SU-DHL-6 (cell line): ENCODE data around the gene BCDIN3D.

Source experiments
- H2AFZ ChIP-seq: fragments of 200-600 bp; sonication (generic); 2 replicates; pipeline ENCODE4 v1.6.1; 2014; ENCODE audit warnings: low read depth, mild to moderate bottlenecking, moderate library complexity, mixed read lengths, antibody characterized with exemption, low read length; ENCODE audit not compliant: severe bottlenecking
- H3F3A ChIP-seq: fragments of 200-600 bp; shearing (Covaris generic); 2 replicates; pipeline ENCODE4 v1.6.0; 2016; ENCODE audit warnings: antibody characterized with exemption, mild to moderate bottlenecking; ENCODE audit not compliant: insufficient read depth
- H3K27ac ChIP-seq: fragments of 200-600 bp; sonication (generic); 2 replicates; pipeline ENCODE4 v1.5.1; 2016; ENCODE audit warnings: low read depth, mild to moderate bottlenecking, low read length, moderate library complexity, mixed read lengths
- H3K27me3 ChIP-seq: fragments of 200-600 bp; sonication (generic), shearing (Covaris generic); 2 replicates; pipeline ENCODE4 v1.6.0; 2014; ENCODE audit warnings: mild to moderate bottlenecking, low read length
- H3K36me3 ChIP-seq: fragments of 200-600 bp; sonication (generic); 2 replicates; pipeline ENCODE4 v1.6.1; 2014; ENCODE audit warnings: mild to moderate bottlenecking, low read length, mixed read lengths
- H3K4me2 ChIP-seq: fragments of 300-600, 200-600 bp; shearing (Covaris generic), sonication (generic); 2 replicates; pipeline ENCODE4 v1.6.0; 2014; ENCODE audit warnings: low read length, low read depth, mild to moderate bottlenecking; ENCODE audit not compliant: poor library complexity, severe bottlenecking
- H3K4me3 ChIP-seq: fragments of 200-600 bp; sonication (generic); 2 replicates; pipeline ENCODE4 v1.5.1; 2014; ENCODE audit warnings: antibody characterized with exemption, low read length, mild to moderate bottlenecking, mixed read lengths; ENCODE audit not compliant: insufficient read depth, poor library complexity, severe bottlenecking
- H3K79me2 ChIP-seq: fragments of 200-600 bp; sonication (generic); 2 replicates; pipeline ENCODE4 v1.6.1; 2014; ENCODE audit warnings: mild to moderate bottlenecking, low read length, moderate library complexity; ENCODE audit not compliant: insufficient read depth
- H3K9ac ChIP-seq: fragments of 200-600 bp; sonication (generic); 2 replicates; pipeline ENCODE4 v1.7.0; 2014; ENCODE audit warnings: mild to moderate bottlenecking, low read length
- H3K9me2 ChIP-seq: fragments of 200-600 bp; sonication (generic); replicated peaks from 2 replicates; pipeline ENCODE4 v1.6.1; 2014; ENCODE audit warnings: low read length; ENCODE audit not compliant: insufficient read depth
- H3K9me3 ChIP-seq: fragments of 200-600 bp; sonication (generic); 2 replicates; pipeline ENCODE4 v1.6.1; 2014; ENCODE audit warnings: low read length, mixed read lengths; ENCODE audit not compliant: insufficient read depth
- H4K20me1 ChIP-seq: fragments of 200-600 bp; sonication (generic); 2 replicates; pipeline ENCODE4 v1.6.1; 2014; ENCODE audit warnings: low read depth, mild to moderate bottlenecking, antibody characterized with exemption, low read length, moderate library complexity, mixed read lengths
- EZH2phosphoT487 ChIP-seq: fragments of 200-600 bp; sonication (generic), shearing (Covaris generic); conservative IDR thresholded peaks from 2 replicates; pipeline ENCODE4 v1.6.1; 2018; ENCODE audit warnings: mild to moderate bottlenecking, antibody characterized with exemption, low read length, moderate library complexity, mixed read lengths
- TF ChIP-seq, protein P1 (sequence below): fragments of 200-600 bp; sonication (generic); IDR thresholded peaks from one replicate; pipeline ENCODE4 v1.5.1; 2017; ENCODE audit warnings: antibody characterized with exemption, mild to moderate bottlenecking, low read length, moderate library complexity; ENCODE audit not compliant: insufficient read depth, poor library complexity, severe bottlenecking

BCDIN3D gene

DNA sequence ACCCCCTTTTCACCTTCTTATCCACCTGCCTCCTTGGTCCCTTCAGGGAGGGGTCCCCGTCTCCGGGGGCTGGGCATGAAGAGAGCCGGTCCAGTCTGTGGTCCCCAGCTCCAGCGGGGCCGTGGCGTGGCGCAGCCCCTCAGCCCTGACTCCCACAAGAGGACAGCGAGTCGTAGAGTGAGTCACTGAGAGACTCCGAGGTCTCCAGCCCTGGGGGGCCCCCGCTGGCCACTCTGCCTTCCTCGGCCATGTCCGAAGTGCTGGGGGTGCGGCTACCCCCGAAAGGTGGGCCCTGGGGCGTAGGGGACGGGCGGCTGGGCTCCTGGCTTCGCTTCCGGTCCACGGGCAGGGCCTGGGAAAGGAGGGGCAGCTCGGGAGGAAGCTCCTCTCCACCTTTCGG lies 51.2 kb downstream of the BCDIN3D start:
- Histone ChIP-seq H3K36me3 (no peaks in the 10 kb centered on the region), H3K9ac (no peak overlapping the region), H3K9me3 (no peaks in the 10 kb centered on the region), H3K4me3 (no peak overlapping the region), H3F3A (no peaks in the 10 kb centered on the region), H3K27ac (no peak overlapping the region), H2AFZ (no peak overlapping the region), H3K27me3 (no peaks in the 10 kb centered on the region), H3K9me2 (no peaks in the 10 kb centered on the region), H3K4me2 (no peak overlapping the region), H4K20me1 (no peaks in the 10 kb centered on the region), H3K79me2 (no peaks in the 10 kb centered on the region)
- TF ChIP-seq, protein P1, sequence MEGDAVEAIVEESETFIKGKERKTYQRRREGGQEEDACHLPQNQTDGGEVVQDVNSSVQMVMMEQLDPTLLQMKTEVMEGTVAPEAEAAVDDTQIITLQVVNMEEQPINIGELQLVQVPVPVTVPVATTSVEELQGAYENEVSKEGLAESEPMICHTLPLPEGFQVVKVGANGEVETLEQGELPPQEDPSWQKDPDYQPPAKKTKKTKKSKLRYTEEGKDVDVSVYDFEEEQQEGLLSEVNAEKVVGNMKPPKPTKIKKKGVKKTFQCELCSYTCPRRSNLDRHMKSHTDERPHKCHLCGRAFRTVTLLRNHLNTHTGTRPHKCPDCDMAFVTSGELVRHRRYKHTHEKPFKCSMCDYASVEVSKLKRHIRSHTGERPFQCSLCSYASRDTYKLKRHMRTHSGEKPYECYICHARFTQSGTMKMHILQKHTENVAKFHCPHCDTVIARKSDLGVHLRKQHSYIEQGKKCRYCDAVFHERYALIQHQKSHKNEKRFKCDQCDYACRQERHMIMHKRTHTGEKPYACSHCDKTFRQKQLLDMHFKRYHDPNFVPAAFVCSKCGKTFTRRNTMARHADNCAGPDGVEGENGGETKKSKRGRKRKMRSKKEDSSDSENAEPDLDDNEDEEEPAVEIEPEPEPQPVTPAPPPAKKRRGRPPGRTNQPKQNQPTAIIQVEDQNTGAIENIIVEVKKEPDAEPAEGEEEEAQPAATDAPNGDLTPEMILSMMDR, result no peak
- no peak for TF ChIP-seq EZH2phosphoT487

- TF ChIP-seq EZH2phosphoT487, result no peak
- TF ChIP-seq, protein P1, result no peak
- Histone ChIP-seq H3K27me3 (no peaks in the 10 kb centered on the region), H3K9me3 (no peaks in the 10 kb centered on the region), H3K4me2 (no peak overlapping the region), H3K9ac (no peak overlapping the region), H3F3A (no peaks in the 10 kb centered on the region), H2AFZ (no peak overlapping the region), H3K9me2 (no peaks in the 10 kb centered on the region), H4K20me1 (no peaks in the 10 kb centered on the region), H3K36me3 (no peaks in the 10 kb centered on the region), H3K79me2 (no peaks in the 10 kb centered on the region), H3K27ac (no peak overlapping the region), H3K4me3 (no peak overlapping the region)
These were observed 52.0 kb downstream of the BCDIN3D start for GRCh38 chr12:49790741-49791555.

GRCh38 chr12:49789992-49790391 lies 52.9 kb downstream of the BCDIN3D start:
- Histone ChIP-seq H3K27ac (no peak overlapping the region), H3K9me2 (no peaks in the 10 kb centered on the region), H4K20me1 (no peaks in the 10 kb centered on the region), H3K9me3 (no peaks in the 10 kb centered on the region), H3K79me2 (no peaks in the 10 kb centered on the region), H3F3A (no peaks in the 10 kb centered on the region), H3K9ac (no peak overlapping the region), H3K27me3 (no peaks in the 10 kb centered on the region), H3K4me3 (no peak overlapping the region), H3K4me2 (no peak overlapping the region), H3K36me3 (no peaks in the 10 kb centered on the region), H2AFZ (no peak overlapping the region)
- TF ChIP-seq EZH2phosphoT487, result no peak

DNA sequence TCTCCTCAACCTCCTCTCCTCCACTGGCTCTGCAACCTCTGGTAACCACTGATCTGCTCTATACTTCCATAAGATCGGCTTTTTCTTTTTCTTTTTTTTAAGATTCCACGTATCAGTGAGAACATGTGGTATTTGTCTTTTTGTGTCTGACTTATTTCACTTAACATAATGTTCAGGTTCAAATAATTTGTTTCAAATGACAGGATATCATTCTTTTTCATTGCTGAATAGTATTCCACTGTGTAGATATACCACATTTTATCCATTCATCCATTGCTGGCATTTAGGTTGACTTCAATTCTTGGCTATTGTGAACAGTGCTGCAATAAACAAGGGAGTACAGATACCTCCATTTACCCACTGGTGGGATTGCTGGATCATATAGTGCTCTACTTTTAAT lies 55.2 kb downstream of the BCDIN3D start:
- H3K27me3 ChIP-seq, result no peaks in the 10 kb centered on the region
- no peak overlapping the region for H2AFZ ChIP-seq
- H3K9me3 ChIP-seq, result no peaks in the 10 kb centered on the region
- no peaks in the 10 kb centered on the region for H3K36me3 ChIP-seq
- no peaks in the 10 kb centered on the region for H4K20me1 ChIP-seq
- no peaks in the 10 kb centered on the region for H3K79me2 ChIP-seq
- H3K27ac ChIP-seq, result no peak overlapping the region
- no peak overlapping the region for H3K9ac ChIP-seq
- TF ChIP-seq EZH2phosphoT487, result no peak
- TF ChIP-seq, protein P1, result no peak
- no peak overlapping the region for H3K4me2 ChIP-seq
- no peaks in the 10 kb centered on the region for H3K9me2 ChIP-seq
- H3K4me3 ChIP-seq, result no peak overlapping the region
- H3F3A ChIP-seq, result no peaks in the 10 kb centered on the region
